Thyroid gland (tissue), 4 donors: ENCODE results near the gene TGM4. TPM values are rescaled to one million over a fixed set of nuclear protein-coding genes. Genes with fewer than 3 reads are reported as not detected.

Experiments used
- DNase-seq, 2 donors: peaks; one replicate each; pipeline ENCODE4 v3.0.0-alpha.2; 2019
- H3K27ac ChIP-seq, 3 donors: fragments of 200-600 bp; sonication (generic); 1 replicate in 2 of 3; 2 replicates in 1 of 3; pipeline ENCODE4 v1.5.1; 2016 to 2019; ENCODE audit warnings: mild to moderate bottlenecking in 1 of 3, moderate library complexity in 1 of 3
- H3K27me3 ChIP-seq: fragments of 200-600 bp; sonication (generic); one replicate; pipeline ENCODE4 v1.5.1; 2019
- H3K36me3 ChIP-seq, 2 donors: fragments of 200-600 bp; sonication (generic); one replicate each; pipeline ENCODE4 v1.5.1; 2016 to 2019
- H3K4me1 ChIP-seq, 2 donors: fragments of 200-600 bp; sonication (generic); one replicate each; pipeline ENCODE4 v1.5.1; 2017 to 2019
- H3K4me3 ChIP-seq, 3 donors: fragments of 200-600 bp; sonication (generic); replicated peaks in 1 of 3; 1 replicate in 2 of 3; 2 replicates in 1 of 3; pipeline ENCODE4 v1.5.1; 2016; ENCODE audit warnings: mild to moderate bottlenecking in 1 of 3
- H3K9me3 ChIP-seq: fragments of 200-600 bp; sonication (generic); one replicate; pipeline ENCODE4 v1.5.1; 2017
- POLR2A ChIP-seq, 2 donors: fragments of 450-650 bp; IDR thresholded peaks; one replicate each; pipeline ENCODE4 v1.6.1; 2017; ENCODE audit warnings: antibody characterized with exemption in 2 of 2, mild to moderate bottlenecking in 2 of 2, moderate library complexity in 1 of 2
- WGBS, 2 donors: methylation state at CpG; one replicate each; pipeline ENCODE4 v1.1.5; 2017; 5-methylcytosine and 5-hydroxymethylcytosine counted together
- intact Hi-C: fragments of 100-400 bp; cut with DNase I; formaldehyde crosslinking; loops from one replicate; pipeline ENCODE4 v1.15.1; 2023
- total RNA-seq, 4 donors: library from RNA; depleted of rRNA; stranded (reverse); fragments of >200 nt; gene quantifications; one replicate each; pipeline ENCODE4 v1.2.3, GENCODE V29; 2016
- TF ChIP-seq, protein P1 (sequence below), 6 experiments: fragments of 200-600 bp in 3 of 6; fragments of 450-650 bp in 3 of 6; sonication (generic) in 3 of 6; IDR thresholded peaks; one replicate each; pipeline ENCODE4 v1.5.1; 2016 to 2019; ENCODE audit warnings: antibody characterized with exemption in 6 of 6, mild to moderate bottlenecking in 2 of 6, inconsistent platforms in 1 of 6, moderate library complexity in 1 of 6

The TGM4 gene
- total RNA-seq, 4 donors from 2014 or later: 0.13 to 0.33 TPM; not detected in 2

DNA sequence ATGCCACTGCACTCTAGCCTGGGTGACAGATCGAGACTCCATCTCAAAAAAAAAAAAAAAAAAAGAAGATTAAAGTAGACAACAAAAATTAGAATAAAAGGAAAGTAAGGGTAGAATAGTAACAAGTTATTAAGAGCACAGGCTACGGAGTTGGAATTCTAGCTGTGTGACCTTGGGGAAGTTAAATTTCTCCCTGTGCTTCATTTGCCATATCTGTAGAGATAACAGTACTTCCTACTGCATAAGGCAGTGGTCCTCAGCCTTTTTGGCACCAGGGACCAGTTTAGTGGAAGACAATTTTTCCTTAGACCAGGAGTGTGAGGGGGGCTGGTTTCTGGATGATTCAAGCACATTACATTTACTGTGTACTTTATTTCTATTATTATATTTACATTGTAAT, 41.4 kb upstream of the TGM4 start:
- Histone ChIP-seq H3K4me3 (no peak overlapping the region), H3K36me3 (no peaks in the 10 kb centered on the region), H3K9me3 (no peaks in the 10 kb centered on the region), H3K27ac (no peak overlapping the region), H3K27me3 (no peaks in the 10 kb centered on the region), H3K4me1 (no peaks in the 10 kb centered on the region)
- WGBS, 2 donors: 100% methylated on average over 2 of the region's 2 CpGs
- intact Hi-C loops: no loop called here
- no peak for TF ChIP-seq POLR2A (IDR thresholded peaks at IDR 0.05)
- TF ChIP-seq, protein P1, sequence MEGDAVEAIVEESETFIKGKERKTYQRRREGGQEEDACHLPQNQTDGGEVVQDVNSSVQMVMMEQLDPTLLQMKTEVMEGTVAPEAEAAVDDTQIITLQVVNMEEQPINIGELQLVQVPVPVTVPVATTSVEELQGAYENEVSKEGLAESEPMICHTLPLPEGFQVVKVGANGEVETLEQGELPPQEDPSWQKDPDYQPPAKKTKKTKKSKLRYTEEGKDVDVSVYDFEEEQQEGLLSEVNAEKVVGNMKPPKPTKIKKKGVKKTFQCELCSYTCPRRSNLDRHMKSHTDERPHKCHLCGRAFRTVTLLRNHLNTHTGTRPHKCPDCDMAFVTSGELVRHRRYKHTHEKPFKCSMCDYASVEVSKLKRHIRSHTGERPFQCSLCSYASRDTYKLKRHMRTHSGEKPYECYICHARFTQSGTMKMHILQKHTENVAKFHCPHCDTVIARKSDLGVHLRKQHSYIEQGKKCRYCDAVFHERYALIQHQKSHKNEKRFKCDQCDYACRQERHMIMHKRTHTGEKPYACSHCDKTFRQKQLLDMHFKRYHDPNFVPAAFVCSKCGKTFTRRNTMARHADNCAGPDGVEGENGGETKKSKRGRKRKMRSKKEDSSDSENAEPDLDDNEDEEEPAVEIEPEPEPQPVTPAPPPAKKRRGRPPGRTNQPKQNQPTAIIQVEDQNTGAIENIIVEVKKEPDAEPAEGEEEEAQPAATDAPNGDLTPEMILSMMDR (IDR thresholded peaks at IDR 0.05): no peak
- no peak for DNase-seq

DNA sequence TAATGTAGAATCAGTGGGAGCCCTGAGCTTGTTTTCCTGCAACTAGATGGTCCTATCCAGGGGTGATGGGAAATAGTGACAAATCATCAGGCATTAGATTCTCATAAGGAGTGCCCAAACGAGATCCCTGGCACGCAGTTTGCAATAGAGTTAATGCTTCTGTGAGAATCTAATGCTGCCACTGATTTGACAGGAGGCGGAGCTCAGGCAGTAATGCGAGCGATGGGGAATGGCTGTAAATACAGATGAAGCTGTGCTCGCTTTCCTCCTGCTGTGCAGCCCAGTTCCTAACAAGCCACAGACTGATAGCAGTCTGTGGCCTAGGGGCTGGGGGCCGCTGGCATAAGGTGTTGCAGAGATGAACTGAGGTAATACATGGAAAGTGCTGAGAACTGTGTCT, 41.0 kb upstream of the TGM4 start:
- Histone ChIP-seq H3K27me3 (no peaks in the 10 kb centered on the region), H3K27ac (no peak overlapping the region), H3K9me3 (no peaks in the 10 kb centered on the region), H3K4me1 (no peaks in the 10 kb centered on the region), H3K4me3 (no peak overlapping the region), H3K36me3 (no peaks in the 10 kb centered on the region)
- no peak for TF ChIP-seq POLR2A (IDR thresholded peaks at IDR 0.05)
- TF ChIP-seq, protein P1 (IDR thresholded peaks at IDR 0.05): no peak
- no peak for DNase-seq
- intact Hi-C loops: no loop called here
- WGBS, 2 donors: 96 to 97% methylated on average over 7 of the region's 7 CpGs

DNA sequence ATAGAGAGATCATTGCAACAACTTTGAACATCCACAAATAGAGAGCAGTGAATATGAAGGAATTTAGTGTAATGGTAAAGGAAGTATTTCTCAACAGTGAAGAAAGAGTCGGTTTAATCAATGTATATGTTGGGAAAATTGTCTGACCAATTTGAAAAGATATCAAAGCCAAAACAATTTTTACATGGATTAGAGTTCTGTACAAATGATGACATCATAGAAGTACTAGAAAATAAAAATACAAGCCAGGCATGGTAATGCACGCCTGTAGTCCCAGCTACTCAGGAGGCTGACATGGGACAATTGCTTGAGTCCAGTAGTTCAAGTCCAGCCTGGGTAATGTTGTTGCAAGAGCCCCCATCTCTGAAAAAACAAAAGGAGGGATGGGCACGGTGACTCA, 38.7 kb upstream of the TGM4 start:
- DNase-seq: no peak
- no peaks in the 10 kb centered on the region for H3K36me3 ChIP-seq
- 92 to 96% methylated on average over 3 of the region's 3 CpGs for WGBS, 2 donors
- no peak overlapping the region for H3K4me3 ChIP-seq
- H3K27ac ChIP-seq: no peak overlapping the region
- no peaks in the 10 kb centered on the region for H3K9me3 ChIP-seq
- no peak for TF ChIP-seq POLR2A (IDR thresholded peaks at IDR 0.05)
- TF ChIP-seq, protein P1 (IDR thresholded peaks at IDR 0.05): no peak
- no peaks in the 10 kb centered on the region for H3K27me3 ChIP-seq
- intact Hi-C loops: no loop called here
- no peaks in the 10 kb centered on the region for H3K4me1 ChIP-seq

DNA sequence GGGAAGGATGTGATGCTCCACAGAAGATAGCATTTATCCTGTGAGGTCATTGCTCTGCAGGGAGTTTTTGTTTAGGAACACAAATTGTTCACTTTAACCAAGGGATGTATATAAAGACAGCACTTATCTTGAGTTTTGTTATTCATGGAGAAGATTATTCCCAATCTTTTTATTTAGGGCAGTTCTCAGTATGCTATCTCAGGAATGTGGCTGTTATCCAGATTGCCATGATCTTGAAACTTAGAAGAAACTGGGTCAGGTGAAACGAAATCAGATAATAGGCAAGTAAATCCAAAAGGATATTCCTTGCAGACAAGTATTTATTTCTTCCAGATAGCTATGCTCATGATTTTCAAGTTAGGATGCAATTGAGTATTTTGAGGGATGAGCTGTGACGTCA, 32.0 kb upstream of the TGM4 start:
- intact Hi-C loops: no loop called here
- WGBS, 2 donors: 86 to 90% methylated on average over 2 of the region's 2 CpGs
- DNase-seq: no peak
- H3K4me1 ChIP-seq: no peaks in the 10 kb centered on the region
- no peaks in the 10 kb centered on the region for H3K36me3 ChIP-seq
- H3K27me3 ChIP-seq: no peaks in the 10 kb centered on the region
- no peaks in the 10 kb centered on the region for H3K9me3 ChIP-seq
- TF ChIP-seq POLR2A (IDR thresholded peaks at IDR 0.05): no peak
- TF ChIP-seq, protein P1 (IDR thresholded peaks at IDR 0.05): no peak
- H3K4me3 ChIP-seq: no peak overlapping the region
- no peak overlapping the region for H3K27ac ChIP-seq

DNA sequence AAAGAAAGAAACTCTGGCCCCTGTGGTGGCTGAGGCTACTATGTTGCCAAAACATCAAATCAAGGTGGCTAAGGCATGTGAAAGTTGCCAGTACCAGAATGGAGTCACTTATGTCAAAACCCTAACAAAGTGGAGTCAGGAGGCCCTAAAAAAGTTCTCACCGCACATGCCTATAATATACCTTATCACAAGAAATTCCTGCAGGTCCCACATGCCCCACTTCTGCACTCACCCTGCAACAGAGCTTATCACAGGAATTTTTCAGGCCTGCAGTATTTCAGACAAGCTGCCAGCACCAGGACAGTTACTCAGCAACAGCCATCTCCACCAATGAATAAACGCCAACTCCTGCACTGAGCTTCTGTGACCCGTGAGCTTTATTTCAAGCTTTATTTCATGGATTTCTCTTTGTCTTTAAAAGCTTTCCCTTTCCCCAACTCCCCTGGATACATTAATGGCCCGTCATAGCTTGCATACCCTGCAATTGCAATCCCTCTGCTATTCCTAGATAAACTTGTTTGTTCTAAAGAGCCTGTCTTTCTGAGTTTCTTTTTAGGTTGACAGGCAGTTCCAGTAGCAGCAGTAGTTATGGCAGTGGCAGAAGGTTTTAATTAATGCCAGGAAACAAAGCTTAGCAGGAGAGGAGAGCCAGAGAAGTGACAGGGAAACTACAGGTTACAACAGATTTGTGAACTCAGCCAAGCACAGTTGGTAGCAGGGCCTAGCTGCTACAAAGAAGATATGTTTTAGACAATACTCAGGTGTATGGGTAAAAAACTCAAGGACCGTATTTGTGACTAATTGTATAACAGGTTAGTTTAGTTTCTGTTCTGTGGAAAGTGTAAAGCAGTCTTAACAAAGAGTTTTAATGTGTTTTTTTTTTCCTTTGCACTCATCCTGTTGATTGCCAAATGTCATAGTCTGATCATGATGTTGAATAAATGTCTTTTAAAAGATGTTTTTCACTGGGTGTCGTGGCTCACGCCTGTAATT, 28.6 kb upstream of the TGM4 start:
- Histone ChIP-seq H3K36me3 (no peaks in the 10 kb centered on the region), H3K9me3 (no peaks in the 10 kb centered on the region), H3K4me1 (no peaks in the 10 kb centered on the region), H3K27me3 (no peaks in the 10 kb centered on the region), H3K4me3 (no peak overlapping the region), H3K27ac (no peak overlapping the region)
- intact Hi-C loops: no loop called here
- TF ChIP-seq POLR2A (IDR thresholded peaks at IDR 0.05): no peak
- TF ChIP-seq, protein P1 (IDR thresholded peaks at IDR 0.05): no peak
- no peak for DNase-seq
- 81 to 89% methylated on average over 7 of the region's 7 CpGs for WGBS, 2 donors
